K562 (cell line): ENCODE measurements around the gene ARMC12. TPM values are rescaled to one million over a fixed set of nuclear protein-coding genes. Genes with fewer than 3 reads are reported as not detected.
"Not testable (repeated sequence)": the region's sequence is repeated elsewhere in the genome, so short reads cannot be mapped to it uniquely, and the experiment has no call there.

Source experiments
- ATAC-seq: fragments of 200-7000 bp; cut with Tn5 transposase; 3 replicates; pipeline ENCODE4 v1.9.1; 2020; ENCODE audit warnings: moderate library complexity
- BruUV-seq: library from RNA; stranded (reverse); fragments of 400-500 nt; replicated peaks from 2 replicates; lab custom pipeline; 2021; lab: Mats Ljungman, UMichigan
- CTCF ChIA-PET: fragments of 300-600 bp; formaldehyde crosslinking; extraction: SDS; loops from one replicate; lab custom pipeline; 2021; ENCODE audit warnings: low intra/inter-chr PET ratio; lab: Yijun Ruan, JAX
- POLR2A ChIA-PET: fragments of 300-600, 350-650 bp; sonication (Branson Sonifier 250); formaldehyde crosslinking; extraction: SDS; loops from one replicate; lab custom pipeline; 2021; ENCODE audit warnings: antibody characterized with exemption, inconsistent platforms; lab: Yijun Ruan, JAX
- DNase-seq, 4 experiments: peaks; one replicate each; pipeline versions ENCODE4 v3.0.0 to v3.0.0-alpha.2; 2011 to 2018; ENCODE audit warnings: low spot score in 3 of 4, mixed read lengths in 3 of 4; ENCODE audit errors: extremely low read depth in 1 of 4
- FAIRE-seq: peaks from 2 replicates; lab custom pipeline; 2011; peaks lifted over from hg19 to GRCh38; lab: Jason Lieb, UNC
- H2AFZ ChIP-seq: 2 replicates; pipeline ENCODE4 v1.6.0; 2011; ENCODE audit warnings: low read depth, low read length, control low read depth, inconsistent platforms
- H3K27ac ChIP-seq: fragments of 200-600 bp; 3 replicates; pipeline ENCODE4 v1.8.0; 2011; ENCODE audit warnings: low read depth, mild to moderate bottlenecking, control low read depth, inconsistent platforms, low read length, moderate library complexity, mixed read lengths; ENCODE audit errors: extremely low read depth
- H3K27me3 ChIP-seq, 2 experiments: fragments of 300-600 bp in 1 of 2; 2 replicates in 1 of 2; 3 replicates in 1 of 2; pipeline versions ENCODE4 v1.6.0 to v1.8.0; 2011; ENCODE audit warnings: inconsistent platforms in 2 of 2, low read length in 2 of 2, mild to moderate bottlenecking in 1 of 2, mixed read lengths in 1 of 2, moderate library complexity in 1 of 2; ENCODE audit not compliant: control insufficient read depth in 2 of 2, insufficient read depth in 2 of 2
- H3K36me3 ChIP-seq: fragments of 300-600 bp; 3 replicates; pipeline ENCODE4 v1.8.0; 2011; ENCODE audit warnings: mild to moderate bottlenecking, low read length, inconsistent platforms; ENCODE audit not compliant: control insufficient read depth, insufficient read depth
- H3K4me1 ChIP-seq, 2 experiments: fragments of 200-600 bp in 1 of 2; replicated peaks in 1 of 2; 2 replicates in 1 of 2; 3 replicates in 1 of 2; pipeline versions ENCODE4 v1.5.1 to v1.8.0; 2011; ENCODE audit warnings: inconsistent platforms in 2 of 2, low read length in 2 of 2, mild to moderate bottlenecking in 1 of 2, mixed read lengths in 1 of 2, moderate library complexity in 1 of 2; ENCODE audit not compliant: control insufficient read depth in 2 of 2, insufficient read depth in 2 of 2
- H3K4me2 ChIP-seq: 2 replicates; pipeline ENCODE4 v1.6.1; 2011; ENCODE audit warnings: low read length, control low read depth, inconsistent platforms, mixed read lengths; ENCODE audit not compliant: insufficient read depth
- H3K4me3 ChIP-seq: fragments of 200-600 bp; sonication (generic), shearing (Covaris generic); 2 replicates; pipeline ENCODE4 v1.5.1; 2016; ENCODE audit warnings: control low read depth, inconsistent platforms
- H3K79me2 ChIP-seq: fragments of 200-600 bp; 3 replicates; pipeline ENCODE4 v1.8.0; 2011; ENCODE audit warnings: low read length, inconsistent platforms; ENCODE audit not compliant: control insufficient read depth, insufficient read depth
- H3K9ac ChIP-seq, 2 experiments: 2 replicates each; pipeline versions ENCODE4 v1.6.0 to v1.6.1; 2011; ENCODE audit warnings: low read depth in 2 of 2, low read length in 2 of 2, control low read depth in 1 of 2, inconsistent platforms in 1 of 2, mild to moderate bottlenecking in 1 of 2, mixed read lengths in 1 of 2; ENCODE audit not compliant: insufficient read depth in 1 of 2
- H3K9me1 ChIP-seq: one replicate; pipeline ENCODE4 v1.6.0; 2011; ENCODE audit warnings: inconsistent platforms, mild to moderate bottlenecking, low read length, moderate library complexity; ENCODE audit not compliant: control insufficient read depth, insufficient read depth
- H3K9me3 ChIP-seq: replicated peaks from 2 replicates; pipeline ENCODE4 v1.5.1; 2011; ENCODE audit warnings: low read depth, low read length, inconsistent platforms; ENCODE audit not compliant: control insufficient read depth, insufficient read depth
- H4K20me1 ChIP-seq: replicated peaks from 2 replicates; pipeline ENCODE4 v1.6.1; 2011; ENCODE audit warnings: low read length, inconsistent platforms, mixed read lengths; ENCODE audit not compliant: control insufficient read depth, insufficient read depth
- FOXP4 ChIP-seq: sonication (generic); formaldehyde crosslinking; IDR thresholded peaks from 2 replicates; pipeline ENCODE4 v1.8.0; 2022; ENCODE audit warnings: mild to moderate bottlenecking, missing genetic modification reagents, borderline replicate concordance
- MTF1 ChIP-seq: fragments of 250-450 bp; sonication (Bioruptor Pico); IDR thresholded peaks from 2 replicates; pipeline ENCODE4 v1.9.0; 2021; ENCODE audit warnings: moderate library complexity, mild to moderate bottlenecking, inconsistent platforms, borderline replicate concordance
- SIRT6 ChIP-seq: IDR thresholded peaks from one replicate; pipeline ENCODE4 v1.6.1; 2012; ENCODE audit warnings: low read depth, mild to moderate bottlenecking, control low read depth, inconsistent platforms, low read length, moderate library complexity
- UBTF ChIP-seq, 2 experiments: IDR thresholded peaks; 2 replicates each; pipeline ENCODE4 v1.6.1; 2012; ENCODE audit warnings: improper control_type of control experiment in 2 of 2, low read depth in 2 of 2, low read length in 2 of 2, borderline replicate concordance in 1 of 2
- WGBS: fragments of 100-300 bp; shearing (Covaris generic); methylation state at CpG from one replicate; pipeline ENCODE4 v1.1.6; 2016; ENCODE audit warnings: low coverage, mixed read lengths; ENCODE audit not compliant: insufficient coverage; ENCODE audit errors: missing lambda C conversion rate; 5-methylcytosine and 5-hydroxymethylcytosine counted together
- in situ Hi-C: fragments of 300-500 bp; cut with MboI; formaldehyde crosslinking; loops from 4 replicates; pipeline ENCODE4 v1.15.0; 2018; ENCODE audit warnings: inconsistent platforms, mixed read lengths
- intact Hi-C: fragments of 100-400 bp; cut with micrococcal nuclease; formaldehyde crosslinking; loops from 2 replicates; pipeline ENCODE4 v1.14.2; 2022
- polyA plus RNA-seq, 8 experiments: library from polyadenylated mRNA; depleted of rRNA in 4 of 8; stranded (reverse) in 5 of 8; unstranded in 3 of 8; fragments of >200 nt; fragmentation: Nextera tagmentation in 2 of 8; fragmentation: Illumina TruSeq in 1 of 8; extraction: Ambion mirVana in 2 of 8; extraction: Trizol in 1 of 8; gene quantifications; 2 replicates each; pipeline versions ENCODE4 v1.2.1 to v1.2.3, GENCODE V29; 2011 to 2014; ENCODE audit warnings: inconsistent platforms in 1 of 8, missing spikeins in 1 of 8
- total RNA-seq, 7 experiments: library from RNA; depleted of rRNA in 6 of 7; stranded (reverse); fragments of >200 nt in 6 of 7; fragmentation: Illumina TruSeq in 2 of 7; extraction: Trizol in 2 of 7; gene quantifications; 2 replicates each; pipeline versions ENCODE4 v1.2.1 to v1.2.3, GENCODE V29; 2011 to 2021; ENCODE audit warnings: low replicate concordance in 1 of 7

ARMC12 gene
- total and polyA plus RNA-seq, 9 of the 15 experiments (the other 6 are each of a cell fraction or from before 2014, with no cell fraction given), result 0.09 to 0.58 (median 0.31) TPM; not detected in 3

- TF ChIP-seq FOXP4 (no peak; the same call in 1 of the 2 replicates), SIRT6 (no peak), MTF1 (no peak), UBTF (IDR thresholded peaks at IDR 0.05; ENCODE audit: borderline replicate concordance in 1 of 2, low read depth in 2 of 2, low read length in 2 of 2) (no peak)
- TF ChIP-seq, all 486 proteins: peak for 111
These were observed 48.1 kb upstream of the ARMC12 start, which contains the start of gene FKBP5 (continued) for GRCh38 chr6:35688605-35689322.

DNA sequence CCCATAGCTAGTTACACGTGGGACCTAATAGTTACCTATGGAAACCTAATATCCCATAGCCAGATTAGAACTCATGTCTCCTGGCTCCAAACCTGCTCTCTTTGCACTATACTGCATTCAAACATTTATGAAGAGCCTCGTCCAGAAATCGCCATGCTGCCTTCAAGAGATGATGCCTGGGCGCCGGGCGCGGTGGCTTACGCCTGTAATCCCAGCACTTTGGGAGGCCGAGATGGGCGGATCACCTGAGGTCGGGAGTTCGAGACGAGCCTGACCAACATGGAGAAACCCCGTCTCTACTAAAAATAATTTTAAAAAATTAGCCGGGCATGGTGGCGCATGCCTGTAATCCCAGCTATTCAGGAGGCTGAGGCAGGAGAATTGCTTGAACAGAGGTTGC lies 46.8 kb upstream of the ARMC12 start:
- in situ Hi-C loops, BruUV-seq, H4K20me1 ChIP-seq, H3K9me3 ChIP-seq, H3K9me1 ChIP-seq, H3K27me3 ChIP-seq, H3K27ac ChIP-seq, DNase-seq, ATAC-seq, H3K36me3 ChIP-seq, CTCF ChIA-PET, intact Hi-C loops, H3K9ac ChIP-seq, H3K4me3 ChIP-seq, H3K4me2 ChIP-seq, FAIRE-seq: not testable (repeated sequence)
- Histone ChIP-seq H2AFZ (peak overlapping the region; percentile 93), H3K79me2 (peaks cover 37% of the 10 kb centered on the region), H3K4me1 (peaks cover 5 to 24% of the 10 kb centered on the region in 2 experiments; a peak in 4 of 5 replicates)
- POLR2A ChIA-PET, result interaction anchor here (0.6 kb wide), 1 partner anchor 56 kb away, joined by 8 read pairs; no protein-coding TSS in a partner anchor
- 96% methylated on average over 16 of the region's 16 CpGs for WGBS
